IPS DF 4.7 (cell line): ENCODE results near the gene LRIG1.

Experiments
- DNase-seq: peaks from one replicate; pipeline ENCODE4 v3.0.0-alpha.2; 2013; ENCODE audit warnings: low spot score; ENCODE audit errors: extremely low read depth

Gene LRIG1

GRCh38 chr3:66489115-66489514 is 11.7 kb downstream of the LRIG1 start:
- no peak for DNase-seq

- no peak for DNase-seq
Measured at GRCh38 chr3:66488492-66488891, 12.3 kb downstream of the LRIG1 start.

- no peak for DNase-seq
Measured at GRCh38 chr3:66487465-66487864, 13.4 kb downstream of the LRIG1 start.

- no peak for DNase-seq
Measured at GRCh38 chr3:66486646-66487045, 14.2 kb downstream of the LRIG1 start.

GRCh38 chr3:66486202-66486601 is 14.6 kb downstream of the LRIG1 start:
- DNase-seq: no peak

GRCh38 chr3:66485291-66485968 is 15.4 kb downstream of the LRIG1 start:
- no peak for DNase-seq

- DNase-seq: no peak
Measured at GRCh38 chr3:66484106-66484844, 16.5 kb downstream of the LRIG1 start.

GRCh38 chr3:66483409-66483906 is 17.4 kb downstream of the LRIG1 start:
- no peak for DNase-seq

- no peak for DNase-seq
Measured at GRCh38 chr3:66483006-66483405, 17.8 kb downstream of the LRIG1 start.

- no peak for DNase-seq
Measured at GRCh38 chr3:66482018-66482404, 18.8 kb downstream of the LRIG1 start.

- no peak for DNase-seq
Measured at GRCh38 chr3:66481071-66482017, 19.5 kb downstream of the LRIG1 start.

- no peak for DNase-seq
Measured at GRCh38 chr3:66480666-66481065, 20.2 kb downstream of the LRIG1 start.

- no peak for DNase-seq
Measured at GRCh38 chr3:66479532-66479947, 21.3 kb downstream of the LRIG1 start.

- no peak for DNase-seq
Measured at GRCh38 chr3:66478960-66479359, 21.9 kb downstream of the LRIG1 start.

GRCh38 chr3:66477856-66478255 is 23.0 kb downstream of the LRIG1 start:
- DNase-seq: no peak

GRCh38 chr3:66476852-66477381 is 23.9 kb downstream of the LRIG1 start:
- no peak for DNase-seq

GRCh38 chr3:66475386-66476020 is 25.3 kb downstream of the LRIG1 start:
- no peak for DNase-seq

- DNase-seq: no peak
Measured at GRCh38 chr3:66473692-66474091, 27.1 kb downstream of the LRIG1 start.

GRCh38 chr3:66473181-66473580 is 27.6 kb downstream of the LRIG1 start:
- DNase-seq: no peak

GRCh38 chr3:66472313-66473134 is 28.3 kb downstream of the LRIG1 start:
- no peak for DNase-seq
